Astrocyte (in vitro differentiated cells and primary cell): ENCODE data around the gene ARFIP1. TPM values are rescaled to one million over a fixed set of nuclear protein-coding genes. Genes with fewer than 3 reads are reported as not detected.

Experiments
- DNase-seq: peaks from one replicate; pipeline ENCODE4 v3.0.0-alpha.2; 2010; ENCODE audit warnings: low read depth
- FAIRE-seq: peaks from 2 replicates; lab custom pipeline; 2011; peaks lifted over from hg19 to GRCh38; lab: Jason Lieb, UNC
- H2AFZ ChIP-seq: 2 replicates; pipeline ENCODE4 v1.6.0; 2012; ENCODE audit warnings: low read depth, low read length, inconsistent platforms
- H3K27ac ChIP-seq: 2 replicates; pipeline ENCODE4 v1.5.1; 2011; ENCODE audit warnings: low read depth, low read length, inconsistent platforms
- H3K27me3 ChIP-seq: 2 replicates; pipeline ENCODE4 v1.6.0; 2011; ENCODE audit warnings: low read length, inconsistent platforms; ENCODE audit not compliant: insufficient read depth
- H3K36me3 ChIP-seq: 2 replicates; pipeline ENCODE4 v1.5.1; 2011; ENCODE audit warnings: low read length, inconsistent platforms; ENCODE audit not compliant: insufficient read depth
- H3K4me1 ChIP-seq: 2 replicates; pipeline ENCODE4 v1.5.1; 2011; ENCODE audit warnings: low read length, inconsistent platforms; ENCODE audit not compliant: insufficient read depth
- H3K4me2 ChIP-seq: 2 replicates; pipeline ENCODE4 v1.6.0; 2012; ENCODE audit warnings: low read length, inconsistent platforms
- H3K4me3 ChIP-seq: 2 replicates; pipeline ENCODE4 v1.5.1; 2011; ENCODE audit warnings: low read depth, mild to moderate bottlenecking, low read length, inconsistent platforms; ENCODE audit not compliant: insufficient read depth
- H3K79me2 ChIP-seq: 2 replicates; pipeline ENCODE4 v1.6.0; 2012; ENCODE audit warnings: mild to moderate bottlenecking, low read length, inconsistent platforms; ENCODE audit not compliant: insufficient read depth
- H3K9ac ChIP-seq: 2 replicates; pipeline ENCODE4 v1.6.0; 2012; ENCODE audit warnings: mild to moderate bottlenecking, low read length, inconsistent platforms
- H3K9me3 ChIP-seq: 2 replicates; pipeline ENCODE4 v1.5.1; 2012; ENCODE audit warnings: low read depth, mild to moderate bottlenecking, low read length, inconsistent platforms; ENCODE audit not compliant: insufficient read depth
- H4K20me1 ChIP-seq: 2 replicates; pipeline ENCODE4 v1.6.0; 2012; ENCODE audit warnings: low read length, inconsistent platforms; ENCODE audit not compliant: insufficient read depth
- H3K27ac Mint-ChIP-seq: one replicate; pipeline ENCODE4 v1.8.0; 2021; ENCODE audit warnings: mild to moderate bottlenecking, mixed read lengths; ENCODE audit not compliant: unreplicated experiment
- H3K27me3 Mint-ChIP-seq: one replicate; pipeline ENCODE4 v1.8.0; 2021; ENCODE audit warnings: low read depth, mixed read lengths; ENCODE audit not compliant: unreplicated experiment
- H3K36me3 Mint-ChIP-seq: one replicate; pipeline ENCODE4 v1.8.0; 2021; ENCODE audit warnings: low read depth, mixed read lengths; ENCODE audit not compliant: unreplicated experiment
- H3K4me1 Mint-ChIP-seq: one replicate; pipeline ENCODE4 v1.8.0; 2021; ENCODE audit warnings: low read depth, mixed read lengths; ENCODE audit not compliant: unreplicated experiment
- H3K4me3 Mint-ChIP-seq: one replicate; pipeline ENCODE4 v1.8.0; 2021; ENCODE audit warnings: mild to moderate bottlenecking, moderate library complexity, mixed read lengths; ENCODE audit not compliant: unreplicated experiment
- H3K9me3 Mint-ChIP-seq: one replicate; pipeline ENCODE4 v1.8.0; 2021; ENCODE audit warnings: mild to moderate bottlenecking, mixed read lengths; ENCODE audit not compliant: unreplicated experiment
- EZH2 ChIP-seq: IDR thresholded peaks from 2 replicates; pipeline ENCODE4 v1.6.1; 2012; ENCODE audit warnings: mild to moderate bottlenecking, low read length, inconsistent platforms; ENCODE audit not compliant: insufficient read depth
- total RNA-seq: library from RNA; stranded (reverse); gene quantifications from 2 replicates; pipeline ENCODE4 v1.2.1, GENCODE V29; 2021
- TF ChIP-seq, protein P1 (sequence below): IDR thresholded peaks from 2 replicates; pipeline ENCODE4 v1.5.1; 2011; ENCODE audit warnings: low read depth, mild to moderate bottlenecking, inconsistent platforms, low read length, moderate library complexity; ENCODE audit not compliant: insufficient read depth

The ARFIP1 gene
- total RNA-seq, 1 donor from 2014 or later, result 30.7 TPM

- no peak overlapping the region for H2AFZ ChIP-seq
- no peaks in the 10 kb centered on the region for H3K9me3 Mint-ChIP-seq
- no peaks in the 10 kb centered on the region for H3K4me1 ChIP-seq
- H3K27ac ChIP-seq, result no peak overlapping the region
- no peak overlapping the region for H3K4me2 ChIP-seq
- DNase-seq (no peak), FAIRE-seq (no peak)
- H3K27me3 Mint-ChIP-seq, result no peaks in the 10 kb centered on the region
- no peaks in the 10 kb centered on the region for H4K20me1 ChIP-seq
- H3K27ac Mint-ChIP-seq, result no peak overlapping the region
- no peak overlapping the region for H3K4me3 ChIP-seq
- no peaks in the 10 kb centered on the region for H3K9me3 ChIP-seq
- peaks cover 7% of the 10 kb centered on the region for H3K36me3 ChIP-seq
- H3K27me3 ChIP-seq, result no peaks in the 10 kb centered on the region
- peaks cover 7% of the 10 kb centered on the region for H3K36me3 Mint-ChIP-seq
- H3K4me1 Mint-ChIP-seq, result no peaks in the 10 kb centered on the region
- H3K4me3 Mint-ChIP-seq, result no peak overlapping the region
- no peaks in the 10 kb centered on the region for H3K79me2 ChIP-seq
- no peak overlapping the region for H3K9ac ChIP-seq
- TF ChIP-seq, protein P1, sequence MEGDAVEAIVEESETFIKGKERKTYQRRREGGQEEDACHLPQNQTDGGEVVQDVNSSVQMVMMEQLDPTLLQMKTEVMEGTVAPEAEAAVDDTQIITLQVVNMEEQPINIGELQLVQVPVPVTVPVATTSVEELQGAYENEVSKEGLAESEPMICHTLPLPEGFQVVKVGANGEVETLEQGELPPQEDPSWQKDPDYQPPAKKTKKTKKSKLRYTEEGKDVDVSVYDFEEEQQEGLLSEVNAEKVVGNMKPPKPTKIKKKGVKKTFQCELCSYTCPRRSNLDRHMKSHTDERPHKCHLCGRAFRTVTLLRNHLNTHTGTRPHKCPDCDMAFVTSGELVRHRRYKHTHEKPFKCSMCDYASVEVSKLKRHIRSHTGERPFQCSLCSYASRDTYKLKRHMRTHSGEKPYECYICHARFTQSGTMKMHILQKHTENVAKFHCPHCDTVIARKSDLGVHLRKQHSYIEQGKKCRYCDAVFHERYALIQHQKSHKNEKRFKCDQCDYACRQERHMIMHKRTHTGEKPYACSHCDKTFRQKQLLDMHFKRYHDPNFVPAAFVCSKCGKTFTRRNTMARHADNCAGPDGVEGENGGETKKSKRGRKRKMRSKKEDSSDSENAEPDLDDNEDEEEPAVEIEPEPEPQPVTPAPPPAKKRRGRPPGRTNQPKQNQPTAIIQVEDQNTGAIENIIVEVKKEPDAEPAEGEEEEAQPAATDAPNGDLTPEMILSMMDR, result no peak
- no peak for TF ChIP-seq EZH2
These were observed 108.2 kb downstream of the ARFIP1 start for GRCh38 chr4:152887981-152888380.

GRCh38 chr4:152892974-152893373, 113.2 kb downstream of the ARFIP1 start:
- Histone ChIP-seq H3K4me3 (no peak overlapping the region), H3K27ac (no peak overlapping the region), H3K27me3 (no peaks in the 10 kb centered on the region), H3K9me3 (no peaks in the 10 kb centered on the region), H4K20me1 (peaks cover 7% of the 10 kb centered on the region), H3K4me2 (no peak overlapping the region), H3K36me3 (peaks cover 5% of the 10 kb centered on the region), H3K4me1 (peaks cover 8% of the 10 kb centered on the region), H3K9ac (no peak overlapping the region), H2AFZ (no peak overlapping the region), H3K79me2 (no peaks in the 10 kb centered on the region)
- DNase-seq, result no peak
- Mint-ChIP-seq H3K27me3 (no peaks in the 10 kb centered on the region), H3K4me3 (no peak overlapping the region), H3K27ac (no peak overlapping the region), H3K9me3 (no peaks in the 10 kb centered on the region), H3K36me3 (peaks cover 7% of the 10 kb centered on the region), H3K4me1 (peaks cover 5% of the 10 kb centered on the region)
- FAIRE-seq, result no peak
- TF ChIP-seq EZH2, result no peak
- TF ChIP-seq, protein P1, result no peak

DNA sequence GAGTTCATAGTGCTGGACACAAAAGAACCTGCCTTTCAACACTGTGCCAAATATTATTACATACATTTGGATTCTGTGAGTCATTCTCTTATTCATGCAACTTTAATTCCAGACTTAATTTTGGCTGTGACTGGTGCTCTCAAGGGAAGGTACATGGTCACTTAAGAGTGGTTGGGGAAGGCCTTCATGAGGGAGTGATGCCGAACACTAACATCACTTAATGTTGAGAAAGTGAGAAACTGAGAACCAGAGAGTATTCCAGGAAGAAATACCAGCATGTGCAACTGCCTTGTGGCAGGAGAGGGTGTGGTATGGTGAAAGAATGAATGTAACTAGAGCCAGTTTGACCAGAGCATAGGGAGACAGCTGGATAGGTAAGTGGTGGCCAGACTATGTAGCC, 114.9 kb downstream of the ARFIP1 start:
- FAIRE-seq (no peak), DNase-seq (peak; percentile 81)
- Histone ChIP-seq H3K4me2 (peak overlapping the region; percentile 25), H4K20me1 (peaks cover 7% of the 10 kb centered on the region), H3K79me2 (no peaks in the 10 kb centered on the region), H3K36me3 (no peaks in the 10 kb centered on the region), H3K27me3 (no peaks in the 10 kb centered on the region), H3K4me1 (peaks cover 8% of the 10 kb centered on the region), H3K9me3 (no peaks in the 10 kb centered on the region), H3K27ac (peak overlapping the region; percentile 17), H3K9ac (no peak overlapping the region), H3K4me3 (no peak overlapping the region), H2AFZ (no peak overlapping the region)
- H3K4me3 Mint-ChIP-seq, result no peak overlapping the region
- no peak overlapping the region for H3K27ac Mint-ChIP-seq
- H3K36me3 Mint-ChIP-seq, result peaks cover 10% of the 10 kb centered on the region
- H3K4me1 Mint-ChIP-seq, result peaks cover 5% of the 10 kb centered on the region
- TF ChIP-seq, protein P1, result no peak
- TF ChIP-seq EZH2, result no peak
- no peaks in the 10 kb centered on the region for H3K27me3 Mint-ChIP-seq
- H3K9me3 Mint-ChIP-seq, result no peaks in the 10 kb centered on the region
